Measurements from ENCODE around the gene EHMT1.

The EHMT1 gene

GRCh38 chr9:137648396-137648795 is 29.6 kb downstream of the EHMT1 start:
- ATAC-seq, result no peak

GRCh38 chr9:137649553-137649952 is 30.7 kb downstream of the EHMT1 start:
- no peak for ATAC-seq

More at GRCh38 chr9:137648396-137648795, 29.6 kb downstream of the EHMT1 start:
- TF ChIP-seq CSDC2 (CRISPR knock-in tag; IDR thresholded peaks at IDR 0.05) (no peak), PPARA (CRISPR knock-in tag; IDR thresholded peaks at IDR 0.05; ENCODE audit: borderline replicate concordance) (no peak), ARNTL (CRISPR knock-in tag; IDR thresholded peaks at IDR 0.05; ENCODE audit: borderline replicate concordance, low read depth) (no peak)

GRCh38 chr9:137650259-137650658 is 31.5 kb downstream of the EHMT1 start:
- TF ChIP-seq ISL1 (CRISPR knock-in tag; IDR thresholded peaks at IDR 0.05), result no peak
- TF ChIP-seq TSHZ2 (CRISPR knock-in tag; IDR thresholded peaks at IDR 0.05), result no peak
- TF ChIP-seq ARNTL (CRISPR knock-in tag; IDR thresholded peaks at IDR 0.05; ENCODE audit: borderline replicate concordance, low read depth), result no peak
- TF ChIP-seq CREB5 (CRISPR knock-in tag; IDR thresholded peaks at IDR 0.05; ENCODE audit: low read depth), result no peak
- TF ChIP-seq ESRRG (CRISPR knock-in tag; IDR thresholded peaks at IDR 0.05), result no peak
- no peak for ATAC-seq

More at GRCh38 chr9:137649553-137649952, 30.7 kb downstream of the EHMT1 start:
- TF ChIP-seq ARNTL (CRISPR knock-in tag; IDR thresholded peaks at IDR 0.05; ENCODE audit: borderline replicate concordance, low read depth), result no peak
- no peak for TF ChIP-seq TSHZ2 (CRISPR knock-in tag; IDR thresholded peaks at IDR 0.05)
- TF ChIP-seq ZFP30 (CRISPR knock-in tag; IDR thresholded peaks at IDR 0.05), result no peak
- TF ChIP-seq CREB5 (CRISPR knock-in tag; IDR thresholded peaks at IDR 0.05; ENCODE audit: low read depth), result no peak
- TF ChIP-seq ZNF8 (CRISPR knock-in tag; IDR thresholded peaks at IDR 0.05), result no peak
- no peak for TF ChIP-seq ZNF70 (CRISPR knock-in tag; IDR thresholded peaks at IDR 0.05)
- TF ChIP-seq ZC3H10 (CRISPR knock-in tag; IDR thresholded peaks at IDR 0.05), result no peak
- no peak for TF ChIP-seq PPARA (CRISPR knock-in tag; IDR thresholded peaks at IDR 0.05; ENCODE audit: borderline replicate concordance)
- no peak for TF ChIP-seq ESRRG (CRISPR knock-in tag; IDR thresholded peaks at IDR 0.05)
- TF ChIP-seq RARB (CRISPR knock-in tag; IDR thresholded peaks at IDR 0.05), result no peak
- no peak for TF ChIP-seq POU6F1 (CRISPR knock-in tag; IDR thresholded peaks at IDR 0.05; ENCODE audit: borderline replicate concordance, low read depth)
- TF ChIP-seq ISL1 (CRISPR knock-in tag; IDR thresholded peaks at IDR 0.05), result no peak

- TF ChIP-seq ZNF565 (CRISPR knock-in tag; conservative IDR thresholded peaks at IDR 0.05; ENCODE audit: low read depth) (no peak), SNAI2 (CRISPR knock-in tag; IDR thresholded peaks at IDR 0.05) (no peak), ZNF8 (CRISPR knock-in tag; IDR thresholded peaks at IDR 0.05) (no peak), ZFP3 (CRISPR knock-in tag; IDR thresholded peaks at IDR 0.05) (no peak), GLIS3 (CRISPR knock-in tag; IDR thresholded peaks at IDR 0.05) (no peak), ESRRG (CRISPR knock-in tag; IDR thresholded peaks at IDR 0.05) (no peak), OSR1 (CRISPR knock-in tag; IDR thresholded peaks at IDR 0.05) (no peak), TOX (CRISPR knock-in tag; IDR thresholded peaks at IDR 0.05; ENCODE audit: borderline replicate concordance) (no peak), PPARA (CRISPR knock-in tag; IDR thresholded peaks at IDR 0.05; ENCODE audit: borderline replicate concordance) (no peak), ZNF70 (CRISPR knock-in tag; IDR thresholded peaks at IDR 0.05) (no peak), CSRNP3 (CRISPR knock-in tag; IDR thresholded peaks at IDR 0.05) (no peak), CSDC2 (CRISPR knock-in tag; IDR thresholded peaks at IDR 0.05) (no peak), ARNTL (CRISPR knock-in tag; IDR thresholded peaks at IDR 0.05; ENCODE audit: borderline replicate concordance, low read depth) (no peak), BACH2 (CRISPR knock-in tag; IDR thresholded peaks at IDR 0.05; ENCODE audit: borderline replicate concordance) (no peak)
- no peak for ATAC-seq
Measured at GRCh38 chr9:137650779-137651178, 32.0 kb downstream of the EHMT1 start.
